A673 (cell line): ENCODE data around the gene MRNIP. TPM values are rescaled to one million over a fixed set of nuclear protein-coding genes. Genes with fewer than 3 reads are reported as not detected.

ENCODE experiments used
- BruUV-seq: library from RNA; stranded (reverse); fragments of 400-500 nt; replicated peaks from 2 replicates; lab custom pipeline; 2021; lab: Mats Ljungman, UMichigan
- CTCF ChIA-PET: fragments of 300-600 bp; sonication (Branson Sonifier 250); formaldehyde crosslinking; loops from one replicate; lab custom pipeline; 2022; ENCODE audit warnings: antibody characterized with exemption; lab: Charles Lee
- POLR2A ChIA-PET: fragments of 300-600 bp; sonication (Branson Sonifier 250); formaldehyde crosslinking; loops from one replicate; lab custom pipeline; 2022; ENCODE audit warnings: antibody characterized with exemption; ENCODE audit not compliant: low non-redundant PET; lab: Charles Lee
- DNase-seq: peaks from one replicate; pipeline ENCODE4 v3.0.0-alpha.2; 2015; ENCODE audit warnings: low spot score
- H3K27ac ChIP-seq: fragments of 200-600 bp; sonication (generic); 2 replicates; pipeline ENCODE4 v1.5.1; 2016; ENCODE audit warnings: mixed run types, low read depth, mild to moderate bottlenecking, mixed read lengths, antibody characterized with exemption, low read length; ENCODE audit not compliant: poor library complexity, severe bottlenecking
- H3K27me3 ChIP-seq: fragments of 200-600 bp; sonication (generic); replicated peaks from 2 replicates; pipeline ENCODE4 v1.6.1; 2017; ENCODE audit warnings: mixed run types, low read depth, mild to moderate bottlenecking, mixed read lengths, antibody characterized with exemption, low read length; ENCODE audit not compliant: insufficient read depth, poor library complexity
- H3K36me3 ChIP-seq: fragments of 200-600 bp; sonication (generic); 2 replicates; pipeline ENCODE4 v1.6.1; 2016; ENCODE audit warnings: mixed run types, mild to moderate bottlenecking, mixed read lengths, antibody characterized with exemption, low read length; ENCODE audit not compliant: insufficient read depth, poor library complexity, severe bottlenecking
- H3K4me1 ChIP-seq: fragments of 200-600 bp; sonication (generic); 2 replicates; pipeline ENCODE4 v1.6.1; 2017; ENCODE audit warnings: mixed run types, mild to moderate bottlenecking, mixed read lengths, antibody characterized with exemption, low read length; ENCODE audit not compliant: insufficient read depth, poor library complexity, severe bottlenecking
- H3K4me3 ChIP-seq: fragments of 200-600 bp; sonication (generic); 2 replicates; pipeline ENCODE4 v1.5.1; 2016; ENCODE audit warnings: low read depth, mixed run types, mild to moderate bottlenecking, mixed read lengths, low read length; ENCODE audit not compliant: poor library complexity, severe bottlenecking
- H3K9me3 ChIP-seq: fragments of 200-600 bp; sonication (generic); 2 replicates; pipeline ENCODE4 v1.6.1; 2016; ENCODE audit warnings: mixed run types, low read depth, mild to moderate bottlenecking, mixed read lengths, antibody characterized with exemption, low read length; ENCODE audit not compliant: poor library complexity, severe bottlenecking
- EZH2 ChIP-seq: fragments of 200-600 bp; sonication (generic); IDR thresholded peaks from 2 replicates; pipeline ENCODE4 v1.6.1; 2017; ENCODE audit warnings: borderline replicate concordance, low read depth, mild to moderate bottlenecking, mixed read lengths, antibody characterized with exemption, low read length; ENCODE audit not compliant: poor library complexity, severe bottlenecking
- intact Hi-C: fragments of 100-400 bp; cut with micrococcal nuclease; formaldehyde crosslinking; loops from one replicate; pipeline ENCODE4 v1.10.0; 2022; ENCODE audit not compliant: unreplicated experiment
- total RNA-seq: library from RNA; stranded (reverse); gene quantifications from 2 replicates; pipeline ENCODE4 v1.2.3, GENCODE V29; 2021
- TF ChIP-seq, protein P1 (sequence below): fragments of 300-800, 200-600 bp; sonication (generic); conservative IDR thresholded peaks from 2 replicates; pipeline ENCODE4 v1.5.1; 2017; ENCODE audit warnings: low read depth, mild to moderate bottlenecking, antibody characterized with exemption, low read length, moderate library complexity, mixed read lengths

Gene MRNIP
- total RNA-seq, 1 experiment from 2014 or later: 31.3 TPM

DNA sequence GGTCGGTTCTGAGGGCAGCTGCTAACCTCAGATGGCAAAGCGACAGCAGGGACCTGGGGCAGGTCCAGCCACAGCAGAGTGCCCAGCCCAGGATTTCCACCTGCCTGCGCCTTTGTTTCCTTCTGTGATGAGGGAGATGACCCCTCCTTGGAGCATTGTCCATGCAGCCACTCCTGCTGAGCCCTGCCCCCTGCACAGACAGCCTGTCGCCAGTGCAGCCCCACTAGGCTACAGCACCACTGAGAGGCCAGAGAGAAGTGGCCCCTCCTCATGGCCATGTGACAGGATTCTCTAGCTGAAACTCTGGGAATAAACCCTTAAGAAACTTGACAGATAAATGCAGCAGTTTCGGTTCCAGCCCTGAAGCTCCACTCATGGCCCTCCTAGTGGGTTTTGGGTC lies 10.5 kb upstream of the MRNIP start:
- ChIA-PET POLR2A (no interaction called here), CTCF (no interaction called here)
- peaks cover 11% of the 10 kb centered on the region for H3K36me3 ChIP-seq
- no TSS peak for BruUV-seq
- no peaks in the 10 kb centered on the region for H3K4me1 ChIP-seq
- TF ChIP-seq, protein P1, sequence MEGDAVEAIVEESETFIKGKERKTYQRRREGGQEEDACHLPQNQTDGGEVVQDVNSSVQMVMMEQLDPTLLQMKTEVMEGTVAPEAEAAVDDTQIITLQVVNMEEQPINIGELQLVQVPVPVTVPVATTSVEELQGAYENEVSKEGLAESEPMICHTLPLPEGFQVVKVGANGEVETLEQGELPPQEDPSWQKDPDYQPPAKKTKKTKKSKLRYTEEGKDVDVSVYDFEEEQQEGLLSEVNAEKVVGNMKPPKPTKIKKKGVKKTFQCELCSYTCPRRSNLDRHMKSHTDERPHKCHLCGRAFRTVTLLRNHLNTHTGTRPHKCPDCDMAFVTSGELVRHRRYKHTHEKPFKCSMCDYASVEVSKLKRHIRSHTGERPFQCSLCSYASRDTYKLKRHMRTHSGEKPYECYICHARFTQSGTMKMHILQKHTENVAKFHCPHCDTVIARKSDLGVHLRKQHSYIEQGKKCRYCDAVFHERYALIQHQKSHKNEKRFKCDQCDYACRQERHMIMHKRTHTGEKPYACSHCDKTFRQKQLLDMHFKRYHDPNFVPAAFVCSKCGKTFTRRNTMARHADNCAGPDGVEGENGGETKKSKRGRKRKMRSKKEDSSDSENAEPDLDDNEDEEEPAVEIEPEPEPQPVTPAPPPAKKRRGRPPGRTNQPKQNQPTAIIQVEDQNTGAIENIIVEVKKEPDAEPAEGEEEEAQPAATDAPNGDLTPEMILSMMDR: no peak
- no peak for TF ChIP-seq EZH2
- H3K9me3 ChIP-seq: no peaks in the 10 kb centered on the region
- intact Hi-C loops: no loop called here
- no peak overlapping the region for H3K4me3 ChIP-seq
- DNase-seq: no peak
- H3K27me3 ChIP-seq: no peaks in the 10 kb centered on the region
- no peak overlapping the region for H3K27ac ChIP-seq

DNA sequence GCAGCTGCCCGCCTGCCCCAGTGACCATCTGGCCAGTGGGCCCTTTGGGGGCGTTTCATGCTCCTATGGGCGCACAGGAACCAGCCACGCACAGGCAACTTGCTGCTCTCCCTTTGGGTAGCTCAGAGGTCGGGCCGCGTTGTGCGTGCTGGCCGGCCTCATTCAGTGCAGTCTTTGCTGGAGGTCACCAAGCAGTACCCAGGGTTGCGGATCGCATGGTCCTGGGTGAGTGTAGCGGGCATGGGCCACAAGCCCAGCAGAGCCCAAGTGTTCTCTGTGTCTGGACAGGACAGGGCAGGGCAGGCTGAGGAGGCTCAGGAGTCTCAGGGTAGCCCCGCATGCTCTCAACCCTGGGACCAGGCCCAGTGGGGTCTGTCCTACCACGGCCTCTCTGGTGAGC lies 9.9 kb upstream of the MRNIP start:
- Histone ChIP-seq H3K4me3 (no peak overlapping the region), H3K27me3 (no peaks in the 10 kb centered on the region), H3K36me3 (peaks cover 11% of the 10 kb centered on the region), H3K27ac (no peak overlapping the region), H3K4me1 (no peaks in the 10 kb centered on the region), H3K9me3 (no peaks in the 10 kb centered on the region)
- CTCF ChIA-PET: no interaction called here
- TF ChIP-seq, protein P1: no peak
- no peak for TF ChIP-seq EZH2
- intact Hi-C loops: no loop called here
- POLR2A ChIA-PET: no interaction called here
- no peak for DNase-seq
- no TSS peak for BruUV-seq

DNA sequence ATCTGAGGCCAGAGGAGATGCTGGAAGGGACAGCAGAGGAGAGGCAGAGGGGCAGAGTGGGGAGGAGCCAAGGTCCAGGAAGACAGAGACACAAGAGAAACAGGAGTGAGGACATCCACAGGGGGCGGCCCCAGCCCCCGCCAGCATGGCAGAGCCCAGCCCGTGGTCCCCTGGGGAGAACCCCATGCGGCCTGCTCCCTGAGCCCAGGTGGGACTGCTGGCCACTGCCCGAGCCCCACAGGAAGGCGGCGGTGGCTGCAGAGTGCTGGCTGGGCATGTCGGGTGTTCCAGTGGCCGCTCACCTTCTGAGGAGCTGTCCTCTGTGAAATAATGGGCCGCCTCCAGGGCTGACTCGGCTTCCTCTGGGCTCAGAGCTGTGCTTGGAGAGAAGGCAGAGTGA lies 8.9 kb upstream of the MRNIP start:
- ChIA-PET POLR2A (no interaction called here), CTCF (no interaction called here)
- Histone ChIP-seq H3K27ac (no peak overlapping the region), H3K27me3 (no peaks in the 10 kb centered on the region), H3K36me3 (peaks cover 7% of the 10 kb centered on the region), H3K9me3 (no peaks in the 10 kb centered on the region), H3K4me1 (no peaks in the 10 kb centered on the region), H3K4me3 (no peak overlapping the region)
- no peak for DNase-seq
- BruUV-seq: no TSS peak
- intact Hi-C loops: no loop called here
- TF ChIP-seq, protein P1: no peak
- TF ChIP-seq EZH2: no peak
